HG03066 (cell line): Measurements from ENCODE around the gene PUSL1.

Experiments used
- ATAC-seq: cut with Tn5 transposase; IDR thresholded peaks from one replicate; pipeline ENCODE4 v1.9.1; 2021; ENCODE audit warnings: low read depth; ENCODE audit not compliant: unreplicated experiment

PUSL1 gene

DNA sequence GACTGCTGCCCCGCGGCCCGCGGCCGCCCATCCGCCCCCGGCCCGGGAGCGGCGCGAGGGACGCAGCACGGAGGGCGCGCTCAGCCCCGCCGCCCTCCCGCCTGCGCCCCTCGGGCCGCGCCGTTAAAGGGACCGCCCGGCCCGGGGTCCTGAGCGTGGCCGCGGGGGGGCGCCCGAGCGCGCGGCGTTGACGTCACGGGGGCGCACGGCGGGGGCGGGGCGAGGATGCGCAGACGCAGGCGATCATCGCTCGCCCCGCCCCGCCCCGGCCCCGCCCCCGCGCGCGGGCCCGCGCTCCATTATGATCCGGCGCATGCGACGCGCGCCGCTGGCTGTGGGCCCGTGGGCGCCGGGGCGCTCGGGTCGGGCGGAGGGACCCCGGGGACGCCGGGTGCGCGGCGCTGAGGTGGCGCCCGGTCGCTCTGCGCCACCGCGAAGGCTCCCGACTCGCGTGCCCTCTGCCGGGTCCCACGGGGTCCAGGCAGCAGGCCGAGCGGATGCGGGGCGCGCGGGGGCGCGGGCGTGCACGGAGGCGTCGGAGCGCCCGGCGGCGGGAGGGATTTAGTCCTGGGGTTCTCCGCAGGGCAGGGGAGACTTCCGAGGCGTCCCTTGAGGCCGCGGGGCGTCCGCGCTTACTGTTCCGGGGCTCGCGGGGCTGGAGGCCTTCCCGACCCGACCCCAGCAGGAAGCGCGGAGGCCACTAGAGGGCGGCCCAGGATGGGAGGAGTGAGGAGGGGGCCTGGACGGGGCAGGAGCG is 41.0 kb downstream of the PUSL1 start, which contains the start of gene DVL1:
DVL1 (minus strand) TSS at position 163 of the 757 bp plus-strand sequence. CDS start 353 bp downstream, outside the sequence.
- peak; percentile 50 for ATAC-seq

DNA sequence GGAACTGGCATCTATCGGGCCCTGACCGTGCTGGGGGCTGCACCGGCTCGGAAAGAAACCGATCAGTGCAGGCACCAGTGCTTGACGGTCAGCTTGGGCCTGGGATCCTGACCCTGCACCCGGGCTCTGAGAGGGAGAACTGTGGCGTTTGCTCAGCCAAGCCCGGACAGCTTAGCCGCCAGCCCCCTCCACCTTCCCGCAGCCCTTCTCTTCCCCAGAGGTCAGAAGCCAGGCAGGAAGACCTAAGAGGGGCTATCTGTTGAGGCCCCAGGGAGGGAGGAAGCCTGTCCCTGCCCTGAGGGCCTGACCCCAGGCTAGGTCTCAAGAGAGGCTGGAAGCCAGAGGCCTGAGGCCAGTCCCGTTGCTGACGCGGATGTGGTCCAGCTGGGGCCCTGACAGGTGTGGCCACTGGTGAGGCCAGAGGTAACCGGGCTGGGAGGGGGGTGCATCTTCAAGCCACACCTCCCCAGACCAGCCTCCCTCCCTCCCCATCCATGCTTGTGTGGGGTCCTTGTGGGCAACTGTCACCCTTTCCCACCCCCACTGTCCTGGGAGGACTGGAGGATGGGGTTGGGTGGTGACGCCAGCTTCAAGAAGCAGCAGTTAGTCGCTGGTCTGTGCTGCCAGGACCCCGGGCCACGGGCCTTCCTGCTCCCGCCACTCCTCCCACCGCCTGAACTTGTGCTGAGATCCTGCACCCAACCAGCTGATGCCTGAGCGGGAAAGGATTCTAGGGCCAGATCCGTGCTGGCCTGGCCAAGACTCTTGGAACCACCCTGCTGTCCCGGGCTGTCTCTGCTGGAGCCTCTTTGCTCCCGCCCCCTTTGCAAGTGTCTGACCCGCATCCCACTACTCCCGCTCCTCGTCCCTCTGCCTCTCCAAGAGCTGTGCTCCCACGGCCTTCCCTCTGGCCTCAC is 43.4 kb downstream of the PUSL1 start:
- ATAC-seq, result no peak

- ATAC-seq, result no peak
Observed at GRCh38 chr1:1352786-1353388, 44.5 kb downstream of the PUSL1 start.

DNA sequence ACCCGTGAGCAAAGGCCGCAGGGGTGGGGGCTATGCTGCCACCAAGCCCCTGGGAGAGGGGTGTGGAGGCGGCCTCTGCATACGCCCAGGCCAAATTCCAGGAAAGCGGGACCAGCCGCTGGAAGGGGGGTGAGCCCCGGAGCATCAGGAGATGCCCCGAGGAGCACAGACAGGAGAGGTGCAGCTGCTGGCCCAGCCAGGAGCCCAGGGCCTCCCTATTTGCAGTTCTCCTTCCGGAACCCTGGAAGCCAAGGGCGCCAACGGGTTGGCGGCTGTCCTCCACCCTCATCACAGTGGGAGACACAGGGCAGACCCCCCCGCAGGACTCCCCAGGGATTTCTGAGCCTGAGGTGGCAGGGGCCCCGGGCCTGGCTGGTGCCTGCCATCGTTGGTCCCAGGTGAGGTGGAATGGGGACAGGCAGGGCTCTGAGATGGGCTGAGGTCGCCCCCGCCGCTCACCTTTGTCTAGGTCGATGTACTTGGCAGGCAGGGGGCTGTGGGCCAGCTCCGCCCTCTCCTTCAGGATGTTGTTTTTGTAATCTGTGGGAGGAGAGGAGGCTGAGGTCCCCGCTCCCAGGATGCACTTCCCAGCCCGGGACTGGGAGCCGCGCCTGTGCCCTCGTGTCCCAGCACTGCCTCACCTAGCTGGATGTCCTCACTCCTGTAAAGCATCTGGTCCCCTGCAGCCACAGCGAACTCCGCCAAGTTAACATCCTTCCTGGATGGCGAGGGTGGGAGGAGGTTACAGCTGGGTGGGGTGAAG is 45.2 kb downstream of the PUSL1 start:
- no peak for ATAC-seq

DNA sequence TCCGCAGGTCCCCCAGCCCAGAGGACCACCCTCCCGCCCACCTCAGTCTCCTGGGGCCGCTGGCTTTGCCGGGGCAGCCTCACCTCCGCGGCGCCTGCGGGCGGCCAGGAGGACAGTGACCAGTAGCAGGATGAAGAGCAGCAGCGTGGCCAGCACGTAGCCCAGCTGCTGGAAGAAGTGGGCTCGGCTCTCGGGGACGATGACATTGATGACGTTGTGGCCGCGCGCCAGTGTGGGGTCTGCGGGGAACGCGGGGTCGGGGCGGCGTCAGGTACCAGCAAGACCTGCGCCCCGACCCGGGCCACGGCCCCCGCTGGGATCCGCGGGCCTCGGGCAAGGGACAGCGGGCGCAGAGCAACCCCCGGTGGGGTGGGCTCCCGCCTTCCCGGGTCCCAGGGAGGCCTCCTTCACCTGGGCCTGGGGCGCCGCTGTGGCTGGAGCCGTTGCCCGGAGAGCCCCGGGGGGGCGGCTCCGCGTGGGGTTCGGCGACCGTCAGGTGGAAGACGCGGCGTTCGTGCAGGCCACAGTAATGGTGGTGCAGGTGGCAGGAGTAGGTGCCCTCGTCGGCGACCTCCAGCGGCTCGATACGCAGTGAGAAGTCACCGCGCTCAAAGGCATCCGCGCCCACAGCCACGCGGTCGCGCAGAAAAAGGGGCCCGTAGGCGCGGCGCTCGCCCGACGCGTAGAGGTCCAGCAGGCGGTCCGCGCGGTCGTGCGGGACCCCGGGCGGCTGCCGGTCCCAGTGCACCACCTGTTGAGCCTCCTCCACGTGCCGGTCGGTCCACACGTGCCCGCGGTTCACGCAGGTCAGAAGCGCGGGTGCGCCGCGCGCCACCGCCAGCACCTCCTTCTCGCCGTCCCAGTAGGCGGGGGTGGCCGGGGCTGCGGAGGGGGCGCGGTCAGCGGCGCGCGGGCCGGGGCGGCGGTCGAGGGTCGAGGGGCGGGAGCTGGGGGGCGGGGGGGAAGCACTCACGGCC is 46.2 kb downstream of the PUSL1 start:
- no peak for ATAC-seq

GRCh38 chr1:1355416-1355815 is 47.0 kb downstream of the PUSL1 start:
- no peak for ATAC-seq

- ATAC-seq, result no peak
Observed at GRCh38 chr1:1356166-1356795, 47.9 kb downstream of the PUSL1 start.

- ATAC-seq, result no peak
Observed at GRCh38 chr1:1356796-1357401, 48.5 kb downstream of the PUSL1 start.

DNA sequence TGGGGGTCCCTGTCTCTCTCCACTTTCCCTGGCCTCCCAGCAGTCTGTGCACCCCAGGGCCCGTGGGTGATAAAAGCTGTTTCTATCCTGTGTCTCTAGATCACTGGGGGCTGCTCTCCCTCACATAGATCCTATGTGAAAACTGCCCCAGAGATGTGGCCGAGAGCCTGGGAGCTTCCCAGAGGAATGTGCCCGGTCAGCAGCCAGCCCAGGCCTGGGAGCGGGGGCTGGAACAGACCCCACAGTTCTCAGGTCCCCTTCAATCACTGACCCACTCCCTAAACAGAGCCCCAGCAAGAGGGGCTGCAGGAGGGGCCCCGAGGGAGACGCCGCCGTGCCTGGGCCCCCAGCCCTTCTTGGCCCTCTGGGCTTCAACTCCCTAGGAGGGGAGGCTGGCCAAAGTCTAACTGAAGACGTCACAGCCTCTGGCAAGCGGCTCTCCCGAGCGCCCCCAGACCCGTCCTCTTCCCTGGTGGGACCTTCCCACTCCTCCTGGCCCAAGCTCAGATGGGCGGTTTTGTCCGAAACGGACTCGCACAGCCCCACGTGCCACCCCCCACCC is 49.6 kb downstream of the PUSL1 start:
- ATAC-seq, result no peak

DNA sequence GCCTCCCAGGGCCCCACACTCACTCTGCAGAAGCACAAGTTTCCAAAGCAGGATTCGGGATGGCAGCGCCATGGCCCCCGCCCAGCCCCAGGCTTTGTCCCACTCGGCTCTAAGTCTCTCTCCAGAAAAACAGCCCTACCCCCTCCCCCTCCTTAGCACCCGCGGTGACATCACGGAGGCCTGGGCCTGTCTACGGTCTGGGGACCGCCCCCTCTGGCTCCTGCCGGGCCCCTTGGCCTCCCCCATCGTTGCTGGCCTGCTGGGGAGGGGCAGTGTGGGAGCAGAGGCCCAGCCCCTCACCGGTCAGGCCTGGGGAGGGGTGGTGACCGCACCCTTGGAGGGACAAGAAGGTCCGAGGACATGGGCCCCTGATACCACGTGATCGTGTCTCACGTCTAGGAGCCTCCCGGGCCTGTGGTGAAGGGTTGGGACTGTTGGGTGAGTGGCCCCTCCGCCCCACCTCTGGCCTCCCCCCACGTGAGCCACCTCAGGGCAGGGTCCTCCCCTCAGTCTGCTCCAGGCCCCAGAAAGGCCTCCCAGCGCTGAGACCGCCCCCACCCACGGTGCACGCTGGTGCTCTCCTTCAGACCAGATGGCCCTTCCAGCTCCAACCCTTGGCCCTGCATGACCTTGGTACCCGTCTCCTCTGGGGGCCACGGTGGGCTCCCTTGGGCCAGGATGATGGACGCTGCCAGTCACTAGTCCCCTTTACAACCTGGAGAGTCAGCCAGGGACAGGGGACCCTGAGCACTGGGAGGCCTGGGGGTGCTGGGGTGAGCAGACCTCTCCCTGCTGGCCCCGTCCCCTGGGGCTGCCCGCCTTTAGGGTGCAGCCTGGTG is 50.3 kb downstream of the PUSL1 start, which contains the start of gene MXRA8:
MXRA8 (minus strand) TSS at position 123 of the 839 bp plus-strand sequence; CDS start at position 72, 51 bp downstream.
- no peak for ATAC-seq

DNA sequence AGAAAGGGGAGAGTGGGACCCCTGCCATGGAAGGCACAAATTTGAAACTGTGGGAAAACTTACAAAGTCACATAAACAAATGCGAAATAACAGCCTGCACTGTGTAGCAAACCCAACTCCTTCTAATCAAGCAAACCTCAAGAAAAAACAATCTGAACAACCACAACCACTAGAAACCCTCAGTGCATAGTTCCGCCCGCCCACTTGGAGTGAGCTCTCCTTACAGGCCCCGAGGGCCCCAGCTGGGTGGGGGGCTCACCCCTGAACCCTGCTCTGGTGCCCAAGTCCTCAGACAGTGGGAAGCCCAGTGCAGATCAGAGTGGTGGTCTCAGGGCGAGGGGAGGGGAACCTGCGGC is 50.9 kb downstream of the PUSL1 start:
- ATAC-seq, result no peak

DNA sequence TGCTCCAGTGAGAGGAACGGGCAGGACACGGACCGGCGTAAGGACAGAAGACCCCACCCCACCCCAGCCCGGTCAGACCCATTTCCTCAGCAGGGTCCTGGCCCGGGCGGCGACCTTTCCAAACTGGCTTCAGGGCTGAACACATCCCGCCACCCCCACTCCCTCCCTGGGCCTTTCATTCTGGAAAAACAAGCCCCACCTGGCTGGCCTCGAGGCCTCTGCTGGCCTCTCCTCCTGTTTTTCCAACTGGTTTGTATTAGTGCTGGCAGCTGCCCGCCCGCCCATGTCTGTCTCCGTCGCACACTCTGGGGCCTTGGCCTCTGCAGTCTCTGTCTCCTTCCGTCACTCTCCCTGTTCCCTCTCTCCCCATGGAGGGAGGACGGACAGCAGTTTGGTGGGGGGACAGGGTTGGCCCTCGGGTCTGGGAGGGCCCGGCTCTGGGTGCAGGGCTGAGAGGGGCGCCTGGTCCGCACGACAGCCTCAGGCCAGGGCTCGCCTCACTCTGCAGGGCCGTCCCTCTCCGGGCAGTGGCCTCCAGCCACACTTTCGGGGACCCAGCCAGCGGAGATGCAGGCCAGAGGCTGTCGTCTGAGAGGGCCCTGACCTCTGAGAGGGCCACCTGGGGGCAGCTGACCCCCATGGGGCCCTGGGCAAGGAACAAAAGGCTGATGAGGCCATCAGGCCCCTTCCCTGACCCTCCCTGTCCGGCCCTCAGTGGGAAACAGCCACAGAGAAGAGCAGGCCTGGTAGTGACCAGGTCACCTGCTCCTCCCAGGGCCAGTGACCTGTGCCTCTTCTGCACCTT is 51.5 kb downstream of the PUSL1 start:
- no peak for ATAC-seq

GRCh38 chr1:1360506-1361169 is 52.2 kb downstream of the PUSL1 start:
- ATAC-seq, result no peak
